ENCODE data around the gene DBH. TPM values are rescaled to one million over a fixed set of nuclear protein-coding genes. Genes with fewer than 3 reads are reported as not detected.

Gene DBH
- total and polyA plus RNA-seq, 2 donors from 2014 or later, result 0.39 TPM; not detected in 1

DNA sequence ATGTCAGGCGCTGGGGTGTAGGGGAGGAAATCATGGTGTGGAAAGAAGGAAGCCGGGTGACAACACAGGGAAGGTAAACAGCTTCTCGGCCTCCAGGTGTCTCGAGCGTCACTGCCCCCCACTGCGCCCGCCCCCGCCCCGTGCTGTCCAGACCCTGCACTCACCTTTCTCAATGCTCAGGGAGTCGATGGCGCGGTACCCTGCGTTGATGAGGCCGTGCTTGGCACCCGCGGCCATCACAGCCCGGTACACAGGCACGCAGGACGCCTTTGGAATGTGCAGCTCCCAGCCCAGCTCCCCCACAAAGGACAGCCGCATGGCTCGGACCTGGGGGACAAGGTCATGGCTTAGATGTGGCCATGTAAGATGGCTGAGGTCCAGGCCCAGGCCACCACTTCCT lies 35.2 kb downstream of the DBH start:
- Histone ChIP-seq H3K4me1 (ENCODE audit: control insufficient read depth in 2 of 3, insufficient read depth in 2 of 3, low read depth in 1 of 3, low read length in 3 of 3) (peaks cover 0 to 3% (median 2%) of the 10 kb centered on the region in 3 donors), H3K4me3 (ENCODE audit: low read length in 3 of 3) (no peak overlapping the region), H3K9ac (ENCODE audit: low read length in 3 of 3) (no peak overlapping the region), H3K27me3 (ENCODE audit: control insufficient read depth, insufficient read depth, low read length) (no peaks in the 10 kb centered on the region), H3K27ac (ENCODE audit: low read depth in 2 of 2, low read length in 2 of 2) (no peak overlapping the region), H3K9me3 (ENCODE audit: control insufficient read depth in 2 of 3, insufficient read depth in 1 of 3, low read length in 3 of 3) (no peaks in the 10 kb centered on the region), H3K36me3 (ENCODE audit: control insufficient read depth in 2 of 3, insufficient read depth in 3 of 3, low read length in 3 of 3) (no peaks in the 10 kb centered on the region)
- DNase-seq (no peak), FAIRE-seq (no peak)
- intact Hi-C loops (cut with DNase I), result no loop called here
- TF ChIP-seq, protein P1, sequence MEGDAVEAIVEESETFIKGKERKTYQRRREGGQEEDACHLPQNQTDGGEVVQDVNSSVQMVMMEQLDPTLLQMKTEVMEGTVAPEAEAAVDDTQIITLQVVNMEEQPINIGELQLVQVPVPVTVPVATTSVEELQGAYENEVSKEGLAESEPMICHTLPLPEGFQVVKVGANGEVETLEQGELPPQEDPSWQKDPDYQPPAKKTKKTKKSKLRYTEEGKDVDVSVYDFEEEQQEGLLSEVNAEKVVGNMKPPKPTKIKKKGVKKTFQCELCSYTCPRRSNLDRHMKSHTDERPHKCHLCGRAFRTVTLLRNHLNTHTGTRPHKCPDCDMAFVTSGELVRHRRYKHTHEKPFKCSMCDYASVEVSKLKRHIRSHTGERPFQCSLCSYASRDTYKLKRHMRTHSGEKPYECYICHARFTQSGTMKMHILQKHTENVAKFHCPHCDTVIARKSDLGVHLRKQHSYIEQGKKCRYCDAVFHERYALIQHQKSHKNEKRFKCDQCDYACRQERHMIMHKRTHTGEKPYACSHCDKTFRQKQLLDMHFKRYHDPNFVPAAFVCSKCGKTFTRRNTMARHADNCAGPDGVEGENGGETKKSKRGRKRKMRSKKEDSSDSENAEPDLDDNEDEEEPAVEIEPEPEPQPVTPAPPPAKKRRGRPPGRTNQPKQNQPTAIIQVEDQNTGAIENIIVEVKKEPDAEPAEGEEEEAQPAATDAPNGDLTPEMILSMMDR (IDR thresholded peaks at IDR 0.05; ENCODE audit: borderline replicate concordance, extremely low read depth, insufficient read depth), result no peak

DNA sequence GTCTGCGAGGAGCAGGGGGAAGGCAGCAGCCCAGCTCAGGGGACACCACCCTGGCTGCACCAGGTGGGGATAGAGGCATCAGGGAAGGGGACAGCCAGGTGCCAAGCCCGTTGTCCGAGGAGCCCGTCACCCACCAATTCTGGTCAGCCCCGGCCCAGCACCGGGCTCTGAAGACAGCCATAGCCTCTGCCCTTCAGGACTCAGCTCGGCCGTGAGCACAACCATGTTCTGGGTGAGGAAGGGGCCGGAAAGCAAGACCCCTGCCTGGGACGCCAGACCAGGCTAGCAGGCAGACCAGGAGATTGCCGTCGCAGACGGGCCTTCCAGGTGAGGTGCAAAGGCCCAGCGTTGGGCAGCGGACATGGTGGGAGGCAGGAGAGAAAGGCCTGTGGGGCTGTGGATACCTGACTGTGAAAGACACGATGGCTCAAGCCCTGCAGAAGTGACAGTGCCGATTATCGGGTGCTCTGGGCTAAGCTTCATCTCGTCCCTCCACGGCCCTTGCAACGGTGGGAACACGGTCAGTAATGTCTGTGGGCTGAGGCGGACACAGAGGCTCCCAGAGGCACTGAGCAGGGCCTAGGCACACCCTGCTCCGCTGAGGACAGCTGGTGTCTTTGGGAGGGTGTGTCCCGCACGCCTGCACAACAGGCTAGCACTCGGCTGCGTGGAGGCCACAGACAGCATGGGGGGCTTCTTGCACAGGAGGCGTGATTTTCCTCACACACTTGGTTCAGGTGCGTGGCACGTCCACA lies 36.5 kb downstream of the DBH start:
- H3K4me1 ChIP-seq (ENCODE audit: control insufficient read depth in 2 of 3, insufficient read depth in 2 of 3, low read depth in 1 of 3, low read length in 3 of 3), result peaks cover 0 to 5% (median 3%) of the 10 kb centered on the region in 3 donors
- H3K27me3 ChIP-seq (ENCODE audit: control insufficient read depth, insufficient read depth, low read length), result no peaks in the 10 kb centered on the region
- no peak overlapping the region for H3K27ac ChIP-seq (ENCODE audit: low read depth in 2 of 2, low read length in 2 of 2)
- TF ChIP-seq, protein P1 (IDR thresholded peaks at IDR 0.05; ENCODE audit: borderline replicate concordance, extremely low read depth, insufficient read depth), result no peak
- H3K36me3 ChIP-seq (ENCODE audit: control insufficient read depth in 2 of 3, insufficient read depth in 3 of 3, low read length in 3 of 3), result no peaks in the 10 kb centered on the region
- no peak overlapping the region for H3K9ac ChIP-seq (ENCODE audit: low read length in 3 of 3)
- DNase-seq, result peak in 1 of 5 donors; percentile 52
- intact Hi-C loops (cut with DNase I), result no loop called here
- no peak overlapping the region for H3K4me3 ChIP-seq (ENCODE audit: low read length in 3 of 3)
- H3K9me3 ChIP-seq (ENCODE audit: control insufficient read depth in 2 of 3, insufficient read depth in 1 of 3, low read length in 3 of 3), result no peaks in the 10 kb centered on the region
- no peak for FAIRE-seq

DNA sequence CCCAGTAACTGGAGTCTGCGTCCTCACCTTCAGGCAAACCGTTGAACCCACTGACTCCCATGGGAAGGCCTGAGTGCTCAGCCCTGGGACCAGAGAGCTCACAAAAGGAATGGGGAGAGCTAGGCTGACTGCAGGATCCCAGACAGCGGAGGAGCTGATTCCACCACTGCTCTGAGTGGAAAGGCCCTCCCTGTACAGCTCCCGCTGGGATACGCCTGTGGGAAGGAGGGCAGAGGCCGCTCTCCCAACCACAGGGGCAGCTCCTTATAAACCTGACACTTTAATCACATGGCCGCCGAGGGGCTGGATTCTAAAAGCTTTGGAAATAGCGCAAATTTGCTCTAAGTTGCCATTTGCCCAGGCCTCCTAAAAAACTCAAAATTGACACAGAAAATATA lies 37.1 kb downstream of the DBH start:
- Histone ChIP-seq H3K36me3 (ENCODE audit: control insufficient read depth in 2 of 3, insufficient read depth in 3 of 3, low read length in 3 of 3) (no peaks in the 10 kb centered on the region), H3K9ac (ENCODE audit: low read length in 3 of 3) (no peak overlapping the region), H3K27ac (ENCODE audit: low read depth in 2 of 2, low read length in 2 of 2) (no peak overlapping the region), H3K27me3 (ENCODE audit: control insufficient read depth, insufficient read depth, low read length) (no peaks in the 10 kb centered on the region), H3K4me3 (ENCODE audit: low read length in 3 of 3) (no peak overlapping the region), H3K9me3 (ENCODE audit: control insufficient read depth in 2 of 3, insufficient read depth in 1 of 3, low read length in 3 of 3) (no peaks in the 10 kb centered on the region), H3K4me1 (ENCODE audit: control insufficient read depth in 2 of 3, insufficient read depth in 2 of 3, low read depth in 1 of 3, low read length in 3 of 3) (peaks cover 0 to 5% (median 3%) of the 10 kb centered on the region in 3 donors)
- DNase-seq (peak in 4 of 5 donors; percentile 50 to 75 (median 60)), FAIRE-seq (no peak)
- intact Hi-C loops (cut with DNase I), result no loop called here
- TF ChIP-seq, protein P1 (IDR thresholded peaks at IDR 0.05; ENCODE audit: borderline replicate concordance, extremely low read depth, insufficient read depth), result no peak

All from kidney (tissue), 14 donors.